ENCODE data around the gene TBC1D20. TPM values are rescaled to one million over a fixed set of nuclear protein-coding genes. Genes with fewer than 3 reads are reported as not detected.

TBC1D20 gene
- total and polyA plus RNA-seq, 2 donors (not counting 3 experiments of a cell fraction or from before 2014, with no cell fraction given): 34.3 to 36.1 TPM

- no peaks in the 10 kb centered on the region for H3K27me3 ChIP-seq (ENCODE audit: control insufficient read depth in 2 of 2, insufficient read depth in 2 of 2, low read length in 2 of 2)
- H4K20me1 ChIP-seq (replicated peaks; ENCODE audit: control insufficient read depth, extremely low read depth, insufficient read depth, low read length): peaks cover 5% of the 10 kb centered on the region
- no peaks in the 10 kb centered on the region for H3K9me1 ChIP-seq (replicated peaks; ENCODE audit: control insufficient read depth, extremely low read depth, insufficient read depth, low read length)
- intact Hi-C loops (cut with micrococcal nuclease) (no loop called here), dilution Hi-C loops (cut with MboI; ENCODE audit: extremely low pct_ligation_motif_present, low sequenced_read_pairs) (no loop called here)
- H3K4me2 ChIP-seq (ENCODE audit: insufficient read depth, low read length): no peak overlapping the region
- peaks cover 15 to 18% of the 10 kb centered on the region in 2 experiments for H3K36me3 ChIP-seq (ENCODE audit: control insufficient read depth in 2 of 2, extremely low read depth in 1 of 2, insufficient read depth in 2 of 2, low read length in 2 of 2)
- no peak overlapping the region for H3K27ac ChIP-seq (ENCODE audit: insufficient read depth, low read depth, low read length)
- FAIRE-seq: no peak
- no peak overlapping the region for H2AFZ ChIP-seq (ENCODE audit: low read depth, low read length)
- DNase-seq (ENCODE audit: low read depth, low spot score): no peak
- no peak overlapping the region for H3K9ac ChIP-seq (replicated peaks; ENCODE audit: extremely low read depth, insufficient read depth, low read length)
- ChIA-PET CTCF (interaction anchor here (1.1 kb wide), 1 partner anchor 186 kb away, joined by 3 read pairs; no protein-coding TSS in a partner anchor), POLR2A (no interaction called here)
- H3K79me2 ChIP-seq (ENCODE audit: control insufficient read depth, insufficient read depth, low read length): no peaks in the 10 kb centered on the region
- no peak for TF ChIP-seq FOS (IDR thresholded peaks at IDR 0.05; ENCODE audit: borderline replicate concordance, insufficient read depth, low read length)
- TF ChIP-seq MAX (IDR thresholded peaks at IDR 0.05; ENCODE audit: insufficient read depth, insufficient read length): no peak
- no peak for TF ChIP-seq EZH2 (IDR thresholded peaks at IDR 0.05; ENCODE audit: borderline replicate concordance, low read depth, low read length, severe bottlenecking)
- TF ChIP-seq JUN (IDR thresholded peaks at IDR 0.05; ENCODE audit: borderline replicate concordance, insufficient read depth, insufficient read length, low read depth): no peak
- no peak for TF ChIP-seq GATA2 (IDR thresholded peaks at IDR 0.05; ENCODE audit: insufficient read depth, insufficient read length, low read depth, low read length)
- TF ChIP-seq MYC (IDR thresholded peaks at IDR 0.05; ENCODE audit: low read depth, low read length): no peak
- no peak for TF ChIP-seq POLR2AphosphoS5 (IDR thresholded peaks at IDR 0.05; ENCODE audit: insufficient read depth, low read depth, low read length)
- no peak for TF ChIP-seq POLR2A (IDR thresholded peaks at IDR 0.05; ENCODE audit: low read depth, low read length)
- TF ChIP-seq CTCF (IDR thresholded peaks at IDR 0.05; ENCODE audit: extremely low read depth in 1 of 2, insufficient read depth in 1 of 2, low read depth in 1 of 2, low read length in 2 of 2): no peak
- no peaks in the 10 kb centered on the region for H3K9me3 ChIP-seq (replicated peaks; ENCODE audit: control insufficient read depth, insufficient read depth, low read length)
- BruUV-seq (replicated peaks): no TSS peak
- peaks cover 7% of the 10 kb centered on the region for H3K4me1 ChIP-seq (ENCODE audit: control insufficient read depth, extremely low read depth, insufficient read depth, low read length)
- no peak overlapping the region for H3K4me3 ChIP-seq (replicated peaks in 1 of 3; ENCODE audit: insufficient read depth in 1 of 3, low read depth in 1 of 3, low read length in 3 of 3)
Measured at GRCh38 chr20:481167-481566, 18.8 kb upstream of the TBC1D20 start.
